ENCODE data around the gene MMRN2.

Gene MMRN2

GRCh38 chr10:86971232-86971991 is 14.0 kb upstream of the MMRN2 start:
- no peak for TF ChIP-seq ZFX (IDR thresholded peaks at IDR 0.05; ENCODE audit: borderline replicate concordance)
- TF ChIP-seq, protein P1, sequence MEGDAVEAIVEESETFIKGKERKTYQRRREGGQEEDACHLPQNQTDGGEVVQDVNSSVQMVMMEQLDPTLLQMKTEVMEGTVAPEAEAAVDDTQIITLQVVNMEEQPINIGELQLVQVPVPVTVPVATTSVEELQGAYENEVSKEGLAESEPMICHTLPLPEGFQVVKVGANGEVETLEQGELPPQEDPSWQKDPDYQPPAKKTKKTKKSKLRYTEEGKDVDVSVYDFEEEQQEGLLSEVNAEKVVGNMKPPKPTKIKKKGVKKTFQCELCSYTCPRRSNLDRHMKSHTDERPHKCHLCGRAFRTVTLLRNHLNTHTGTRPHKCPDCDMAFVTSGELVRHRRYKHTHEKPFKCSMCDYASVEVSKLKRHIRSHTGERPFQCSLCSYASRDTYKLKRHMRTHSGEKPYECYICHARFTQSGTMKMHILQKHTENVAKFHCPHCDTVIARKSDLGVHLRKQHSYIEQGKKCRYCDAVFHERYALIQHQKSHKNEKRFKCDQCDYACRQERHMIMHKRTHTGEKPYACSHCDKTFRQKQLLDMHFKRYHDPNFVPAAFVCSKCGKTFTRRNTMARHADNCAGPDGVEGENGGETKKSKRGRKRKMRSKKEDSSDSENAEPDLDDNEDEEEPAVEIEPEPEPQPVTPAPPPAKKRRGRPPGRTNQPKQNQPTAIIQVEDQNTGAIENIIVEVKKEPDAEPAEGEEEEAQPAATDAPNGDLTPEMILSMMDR (IDR thresholded peaks at IDR 0.05): no peak
- H3K27ac ChIP-seq: no peak overlapping the region

- H3K27ac ChIP-seq: no peak overlapping the region
- TF ChIP-seq, protein P1 (IDR thresholded peaks at IDR 0.05): no peak
- no peak for TF ChIP-seq ZFX (IDR thresholded peaks at IDR 0.05; ENCODE audit: borderline replicate concordance)
Measured at GRCh38 chr10:86970982-86971231, 13.5 kb upstream of the MMRN2 start.

- H3K27ac ChIP-seq: peak overlapping the region; percentile 75
- TF ChIP-seq, protein P1 (IDR thresholded peaks at IDR 0.05): no peak
- no peak for TF ChIP-seq ZFX (IDR thresholded peaks at IDR 0.05; ENCODE audit: borderline replicate concordance)
Measured at GRCh38 chr10:86970162-86970981, 13.0 kb upstream of the MMRN2 start.

- H3K27ac ChIP-seq: peak overlapping the region; percentile 75
- TF ChIP-seq, protein P1 (IDR thresholded peaks at IDR 0.05): no peak
- no peak for TF ChIP-seq ZFX (IDR thresholded peaks at IDR 0.05; ENCODE audit: borderline replicate concordance)
Measured at GRCh38 chr10:86969421-86970041, 12.1 kb upstream of the MMRN2 start.

DNA sequence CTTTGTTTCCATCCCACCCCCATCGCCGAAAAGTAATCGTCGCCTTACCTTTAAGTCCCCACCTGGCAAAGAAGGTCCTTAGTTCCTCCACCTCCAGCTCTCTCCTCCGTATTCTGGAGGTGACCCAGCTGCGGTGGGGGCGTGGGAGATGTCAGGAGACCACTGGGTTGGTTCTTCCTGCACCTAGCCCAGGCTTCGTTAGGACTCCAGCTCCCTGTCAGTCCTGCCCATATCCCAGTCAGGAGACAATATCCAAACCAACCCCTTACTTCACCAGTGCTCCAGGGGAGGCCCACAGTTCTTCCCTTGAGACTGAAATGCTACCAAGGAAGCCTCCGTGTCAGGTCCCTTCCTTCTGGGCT is 11.6 kb upstream of the MMRN2 start:
- peak overlapping the region; percentile 75 for H3K27ac ChIP-seq
- TF ChIP-seq, protein P1 (IDR thresholded peaks at IDR 0.05): no peak
- no peak for TF ChIP-seq ZFX (IDR thresholded peaks at IDR 0.05; ENCODE audit: borderline replicate concordance)

DNA sequence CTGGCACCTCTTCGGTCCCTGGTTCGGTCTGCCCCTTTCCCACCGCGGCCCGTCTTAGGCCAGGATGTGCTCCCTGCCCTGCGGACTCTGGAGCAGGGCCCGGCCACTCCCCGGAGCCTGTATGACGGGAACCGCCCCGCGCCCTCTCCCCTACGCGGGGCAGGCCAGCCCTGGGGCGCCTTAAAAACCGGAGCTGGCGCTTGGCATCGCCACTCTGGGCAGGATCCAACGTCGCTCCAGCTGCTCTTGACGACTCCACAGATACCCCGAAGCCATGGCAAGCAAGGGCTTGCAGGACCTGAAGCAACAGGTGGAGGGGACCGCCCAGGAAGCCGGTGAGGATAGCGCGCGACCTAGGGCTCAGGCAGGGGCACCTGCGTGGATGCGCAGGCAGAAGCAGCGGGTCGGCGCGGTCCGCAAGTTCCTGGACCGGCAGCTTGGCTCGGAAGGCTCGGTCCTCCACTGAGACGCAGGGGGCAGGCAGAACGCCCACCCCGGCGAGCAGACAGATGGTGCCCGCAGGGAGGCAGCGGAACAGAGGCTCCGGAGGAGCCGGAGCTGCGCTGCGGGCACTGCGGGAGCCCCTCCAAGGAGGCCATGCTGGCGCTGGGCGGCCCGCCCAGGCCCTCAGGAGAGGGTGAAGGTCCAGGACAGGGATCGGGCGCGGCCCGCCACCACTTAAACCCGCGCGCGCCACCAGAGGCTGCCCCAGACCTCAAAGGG is 11.0 kb upstream of the MMRN2 start, which contains the start of gene ADIRF:
TSS of gene ADIRF (plus strand) at position 212 of the 723 bp plus-strand sequence. CDS start at position 275, 63 bp downstream.
- peak within 1 kb of the TSS; percentile 75 for H3K27ac ChIP-seq

More for the DNA sequence above, 11.0 kb upstream of the MMRN2 start, which contains the start of gene ADIRF:
- TF ChIP-seq ZFX (IDR thresholded peaks at IDR 0.05; ENCODE audit: borderline replicate concordance): no peak
- TF ChIP-seq, protein P1 (IDR thresholded peaks at IDR 0.05): no peak
